Upper lobe of left lung (tissue), 6 donors: ENCODE results near the gene KCNAB1. TPM values are rescaled to one million over a fixed set of nuclear protein-coding genes. Genes with fewer than 3 reads are reported as not detected.

Experiments
- ATAC-seq, 2 donors: fragments of 200-7000 bp; cut with Tn5 transposase; one replicate each; pipeline ENCODE4 v1.9.1; 2022; ENCODE audit warnings: mild to moderate bottlenecking in 2 of 2, moderate library complexity in 2 of 2; ENCODE audit not compliant: low FRiP score in 2 of 2
- DNase-seq, 2 donors: peaks; one replicate each; pipeline ENCODE4 v3.0.0-alpha.2; 2019 to 2020
- H3K27ac ChIP-seq, 4 donors: fragments of 200-600 bp; sonication (generic); one replicate each; pipeline ENCODE4 v1.5.1; 2016 to 2019
- H3K27me3 ChIP-seq, 4 donors: fragments of 200-600 bp; sonication (generic); one replicate each; pipeline ENCODE4 v1.5.1; 2017 to 2019
- H3K36me3 ChIP-seq, 4 donors: fragments of 200-600 bp; sonication (generic); one replicate each; pipeline ENCODE4 v1.5.1; 2016 to 2019
- H3K4me1 ChIP-seq, 4 donors: fragments of 200-600 bp; sonication (generic); one replicate each; pipeline ENCODE4 v1.5.1; 2018 to 2019
- H3K4me3 ChIP-seq, 4 donors: fragments of 200-600 bp; sonication (generic); one replicate each; pipeline ENCODE4 v1.5.1; 2017 to 2019; ENCODE audit warnings: mild to moderate bottlenecking in 2 of 4, moderate library complexity in 1 of 4
- H3K9me3 ChIP-seq, 4 donors: fragments of 200-600 bp; sonication (generic); one replicate each; pipeline ENCODE4 v1.5.1; 2018 to 2019
- CTCF ChIP-seq, 6 experiments: fragments of 450-650 bp in 4 of 6; fragments of 200-600 bp in 2 of 6; sonication (generic) in 2 of 6; IDR thresholded peaks; one replicate each; pipeline ENCODE4 v1.5.1; 2016 to 2019; ENCODE audit warnings: antibody characterized with exemption in 6 of 6
- EP300 ChIP-seq, 4 donors: sonication (generic); formaldehyde crosslinking; IDR thresholded peaks; one replicate each; pipeline ENCODE4 v1.5.1; 2017; ENCODE audit warnings: antibody characterized with exemption in 4 of 4, control low read depth in 2 of 4
- POLR2A ChIP-seq, 4 donors: fragments of 450-650 bp; IDR thresholded peaks; one replicate each; pipeline ENCODE4 v1.5.1; 2016 to 2017; ENCODE audit warnings: antibody characterized with exemption in 4 of 4, mild to moderate bottlenecking in 2 of 4
- POLR2AphosphoS5 ChIP-seq, 2 donors: sonication (generic); formaldehyde crosslinking; IDR thresholded peaks; one replicate each; pipeline ENCODE4 v1.5.1; 2017; ENCODE audit warnings: antibody characterized with exemption in 2 of 2
- WGBS, 2 donors: methylation state at CpG; one replicate each; pipeline ENCODE4 v1.1.5; 2017 to 2018; 5-methylcytosine and 5-hydroxymethylcytosine counted together
- total RNA-seq, 6 donors: library from RNA; depleted of rRNA in 4 of 6; stranded (reverse); fragments of >200 nt in 4 of 6; gene quantifications; one replicate each; pipeline versions ENCODE4 v1.1.0 to v1.2.1, GENCODE V29; 2016 to 2021
- donor health status: DM: no; HTN: no; CAD: no; lungs with moderate emphysema.
- donor health status: DM: no; HTN: yes; CAD: no; lungs with severe emphysema.

The KCNAB1 gene
- total RNA-seq, 6 donors from 2014 or later = 0.79 to 5.2 (median 3.0) TPM

GRCh38 chr3:156434921-156435320, 314.5 kb downstream of the KCNAB1 start:
- DNase-seq (no peak), ATAC-seq (no peak)
- Histone ChIP-seq H3K27me3 (no peaks in the 10 kb centered on the region), H3K4me3 (no peak overlapping the region), H3K36me3 (no peaks in the 10 kb centered on the region), H3K4me1 (no peaks in the 10 kb centered on the region), H3K27ac (no peak overlapping the region), H3K9me3 (no peaks in the 10 kb centered on the region)
- WGBS, 2 donors = 48 to 71% methylated on average over 3 of the region's 3 CpGs
- TF ChIP-seq POLR2A (IDR thresholded peaks at IDR 0.05) = no peak
- TF ChIP-seq CTCF (IDR thresholded peaks at IDR 0.05) = no peak
- no peak for TF ChIP-seq POLR2AphosphoS5 (IDR thresholded peaks at IDR 0.05)
- TF ChIP-seq EP300 (IDR thresholded peaks at IDR 0.05) = no peak

- H3K4me3 ChIP-seq = no peak overlapping the region
- no peaks in the 10 kb centered on the region for H3K4me1 ChIP-seq
- WGBS, 2 donors = 65 to 70% methylated on average over 5 of the region's 5 CpGs
- DNase-seq = no peak
- no peak for ATAC-seq
- no peak for TF ChIP-seq EP300 (IDR thresholded peaks at IDR 0.05)
- TF ChIP-seq CTCF (IDR thresholded peaks at IDR 0.05) = no peak
- no peak for TF ChIP-seq POLR2A (IDR thresholded peaks at IDR 0.05)
- TF ChIP-seq POLR2AphosphoS5 (IDR thresholded peaks at IDR 0.05) = no peak
- no peak overlapping the region for H3K27ac ChIP-seq
- no peaks in the 10 kb centered on the region for H3K36me3 ChIP-seq
- H3K9me3 ChIP-seq = no peaks in the 10 kb centered on the region
- no peaks in the 10 kb centered on the region for H3K27me3 ChIP-seq
Observed at GRCh38 chr3:156443079-156443478, 322.7 kb downstream of the KCNAB1 start.

GRCh38 chr3:156445117-156446090, 325.0 kb downstream of the KCNAB1 start:
- Histone ChIP-seq H3K4me3 (no peak overlapping the region), H3K27me3 (no peaks in the 10 kb centered on the region), H3K4me1 (no peaks in the 10 kb centered on the region), H3K36me3 (no peaks in the 10 kb centered on the region), H3K27ac (no peak overlapping the region), H3K9me3 (no peaks in the 10 kb centered on the region)
- ATAC-seq (peak in 1 of 2 donors; percentile 71), DNase-seq (no peak)
- TF ChIP-seq EP300 (IDR thresholded peaks at IDR 0.05) = no peak
- TF ChIP-seq POLR2A (IDR thresholded peaks at IDR 0.05) = no peak
- 86 to 91% methylated on average over 10 of the region's 10 CpGs for WGBS, 2 donors

GRCh38 chr3:156448300-156448699, 327.9 kb downstream of the KCNAB1 start:
- TF ChIP-seq POLR2AphosphoS5 (IDR thresholded peaks at IDR 0.05) (no peak), EP300 (IDR thresholded peaks at IDR 0.05) (no peak), POLR2A (IDR thresholded peaks at IDR 0.05) (no peak), CTCF (IDR thresholded peaks at IDR 0.05) (peak in 2 of 6 experiments; percentile 5 to 14)
- Histone ChIP-seq H3K4me1 (no peaks in the 10 kb centered on the region), H3K9me3 (no peaks in the 10 kb centered on the region), H3K27ac (no peak overlapping the region), H3K27me3 (no peaks in the 10 kb centered on the region), H3K36me3 (no peaks in the 10 kb centered on the region), H3K4me3 (no peak overlapping the region)
- DNase-seq (no peak), ATAC-seq (no peak)
- WGBS, 2 donors = 33 to 42% methylated on average over 1 of the region's 1 CpG

GRCh38 chr3:156449710-156450574, 329.6 kb downstream of the KCNAB1 start:
- no peak for DNase-seq
- ATAC-seq = no peak
- Histone ChIP-seq H3K36me3 (no peaks in the 10 kb centered on the region), H3K27me3 (no peaks in the 10 kb centered on the region), H3K4me1 (no peaks in the 10 kb centered on the region), H3K27ac (no peak overlapping the region), H3K4me3 (no peak overlapping the region), H3K9me3 (no peaks in the 10 kb centered on the region)
- 45 to 46% methylated on average over 2 of the region's 2 CpGs for WGBS, 2 donors
- peak in 4 of 6 experiments; percentile 17 to 49 (median 40) for TF ChIP-seq CTCF (IDR thresholded peaks at IDR 0.05)
- no peak for TF ChIP-seq EP300 (IDR thresholded peaks at IDR 0.05)
